HEK293 (cell line): ENCODE results near the gene ATP8B4.

Source experiments
- ZNF350 ChIP-seq: fragments of 450-650 bp; formaldehyde crosslinking; IDR thresholded peaks from 2 replicates; pipeline ENCODE4 v1.5.0; 2017; ENCODE audit warnings: missing biosample characterization, mild to moderate bottlenecking, missing genetic modification characterization
- ZNF585B ChIP-seq: fragments of 450-650 bp; formaldehyde crosslinking; IDR thresholded peaks from 2 replicates; pipeline ENCODE4 v1.5.1; 2016; ENCODE audit warnings: missing biosample characterization, missing genetic modification characterization
- ZNF701 ChIP-seq: fragments of 450-650 bp; formaldehyde crosslinking; IDR thresholded peaks from 2 replicates; pipeline ENCODE4 v1.5.1; 2016; ENCODE audit warnings: missing biosample characterization, missing genetic modification characterization
- ZNF792 ChIP-seq: fragments of 450-650 bp; formaldehyde crosslinking; IDR thresholded peaks from 2 replicates; pipeline ENCODE4 v1.5.1; 2016; ENCODE audit warnings: missing biosample characterization, missing genetic modification characterization
- TF ChIP-seq, protein P1 (sequence below): fragments of 450-650 bp; formaldehyde crosslinking; IDR thresholded peaks from 2 replicates; pipeline ENCODE4 v1.5.1; 2016; ENCODE audit warnings: missing biosample characterization, missing genetic modification characterization

DNA sequence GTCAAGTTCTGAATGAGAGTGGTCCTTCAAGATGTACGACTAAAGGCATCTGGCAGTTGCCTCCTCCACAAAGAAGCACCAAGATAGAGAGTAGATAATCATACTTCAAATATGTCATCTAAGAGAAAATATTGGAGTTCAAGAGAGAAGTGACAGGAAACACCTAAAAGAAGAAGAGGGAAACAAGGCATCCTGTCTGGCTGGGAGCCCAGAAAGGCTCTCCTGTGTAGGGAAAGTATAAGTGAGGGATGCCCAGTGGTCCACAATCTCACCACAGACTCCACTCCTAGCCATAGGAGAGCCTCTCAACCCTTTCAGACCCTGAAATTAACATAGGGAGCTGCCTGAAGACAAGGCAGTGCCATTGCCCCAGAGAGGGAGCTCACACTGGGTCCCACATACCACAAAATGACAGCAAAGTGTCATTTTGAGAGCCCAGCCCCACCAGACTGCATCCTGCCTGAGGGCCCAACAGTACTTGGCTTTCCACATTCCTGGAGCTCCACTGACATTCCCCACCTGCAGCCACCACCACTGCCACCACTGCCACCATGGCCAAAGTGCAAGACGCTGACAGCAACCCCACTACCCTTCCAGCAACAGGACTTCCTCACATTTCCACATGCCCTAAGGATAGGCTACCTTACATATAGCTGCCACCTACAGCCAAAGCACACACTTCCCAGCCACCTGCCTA lies 210.6 kb downstream of the ATP8B4 start:
- TF ChIP-seq ZNF792 (tag by site-specific recombination) (no peak), ZNF350 (no peak), ZNF585B (tag by site-specific recombination) (no peak), ZNF701 (tag by site-specific recombination) (no peak)
- TF ChIP-seq, protein P1, sequence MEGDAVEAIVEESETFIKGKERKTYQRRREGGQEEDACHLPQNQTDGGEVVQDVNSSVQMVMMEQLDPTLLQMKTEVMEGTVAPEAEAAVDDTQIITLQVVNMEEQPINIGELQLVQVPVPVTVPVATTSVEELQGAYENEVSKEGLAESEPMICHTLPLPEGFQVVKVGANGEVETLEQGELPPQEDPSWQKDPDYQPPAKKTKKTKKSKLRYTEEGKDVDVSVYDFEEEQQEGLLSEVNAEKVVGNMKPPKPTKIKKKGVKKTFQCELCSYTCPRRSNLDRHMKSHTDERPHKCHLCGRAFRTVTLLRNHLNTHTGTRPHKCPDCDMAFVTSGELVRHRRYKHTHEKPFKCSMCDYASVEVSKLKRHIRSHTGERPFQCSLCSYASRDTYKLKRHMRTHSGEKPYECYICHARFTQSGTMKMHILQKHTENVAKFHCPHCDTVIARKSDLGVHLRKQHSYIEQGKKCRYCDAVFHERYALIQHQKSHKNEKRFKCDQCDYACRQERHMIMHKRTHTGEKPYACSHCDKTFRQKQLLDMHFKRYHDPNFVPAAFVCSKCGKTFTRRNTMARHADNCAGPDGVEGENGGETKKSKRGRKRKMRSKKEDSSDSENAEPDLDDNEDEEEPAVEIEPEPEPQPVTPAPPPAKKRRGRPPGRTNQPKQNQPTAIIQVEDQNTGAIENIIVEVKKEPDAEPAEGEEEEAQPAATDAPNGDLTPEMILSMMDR (tag by site-specific recombination), result no peak
